CD4-positive, CD25-positive, alpha-beta regulatory T cell (primary cell): ENCODE data around the gene CACNA2D1. TPM values are rescaled to one million over a fixed set of nuclear protein-coding genes. Genes with fewer than 3 reads are reported as not detected.
"Not testable (repeated sequence)": the region's sequence is repeated elsewhere in the genome, so short reads cannot be mapped to it uniquely, and the experiment has no call there.

ENCODE experiments used
- ATAC-seq, 2 donors: fragments of 150-1000 bp; cut with Tn5 transposase; one replicate each; pipeline ENCODE4 v1.10.0; 2021; ENCODE audit warnings: low read depth in 2 of 2, moderate number of reproducible peaks in 2 of 2, moderate library complexity in 1 of 2
- DNase-seq, 3 donors: peaks; one replicate each; pipeline versions ENCODE4 v3.0.0 to v3.0.0-alpha.2; 2012 to 2022; ENCODE audit warnings: mixed read lengths in 1 of 3
- H3K27ac ChIP-seq: one replicate; pipeline ENCODE4 v1.7.0; 2013; ENCODE audit warnings: mild to moderate bottlenecking, low read length; ENCODE audit not compliant: insufficient read depth, poor library complexity, severe bottlenecking
- H3K27me3 ChIP-seq: one replicate; pipeline ENCODE4 v1.7.0; 2013; ENCODE audit warnings: low read length; ENCODE audit not compliant: control insufficient read depth, insufficient read depth
- H3K36me3 ChIP-seq: one replicate; pipeline ENCODE4 v1.7.0; 2013; ENCODE audit warnings: mild to moderate bottlenecking, low read length, moderate library complexity; ENCODE audit not compliant: control insufficient read depth, insufficient read depth
- H3K4me1 ChIP-seq: 2 replicates; pipeline ENCODE4 v1.7.0; 2013; ENCODE audit warnings: mild to moderate bottlenecking, low read length; ENCODE audit not compliant: insufficient read depth, control insufficient read depth, poor library complexity, severe bottlenecking
- H3K4me3 ChIP-seq: one replicate; pipeline ENCODE4 v1.7.0; 2013; ENCODE audit warnings: low read depth, mild to moderate bottlenecking, low read length, moderate library complexity
- H3K9me3 ChIP-seq, 2 experiments: 1 replicate in 1 of 2; 2 replicates in 1 of 2; pipeline ENCODE4 v1.7.0; 2013; ENCODE audit warnings: low read length in 2 of 2, mild to moderate bottlenecking in 1 of 2, moderate library complexity in 1 of 2; ENCODE audit not compliant: control insufficient read depth in 2 of 2
- H3K27ac Mint-ChIP-seq, 3 donors: one replicate each; pipeline ENCODE4 v1.8.0; 2020 to 2022; ENCODE audit warnings: mild to moderate bottlenecking in 3 of 3, mixed read lengths in 3 of 3, moderate library complexity in 2 of 3
- H3K27me3 Mint-ChIP-seq: one replicate; pipeline ENCODE4 v1.8.0; 2022; ENCODE audit warnings: mild to moderate bottlenecking, mixed read lengths
- H3K36me3 Mint-ChIP-seq: one replicate; pipeline ENCODE4 v1.8.0; 2020; ENCODE audit warnings: mixed read lengths
- H3K4me1 Mint-ChIP-seq, 4 donors: one replicate each; pipeline ENCODE4 v1.8.0; 2020 to 2022; ENCODE audit warnings: mixed read lengths in 4 of 4, mild to moderate bottlenecking in 1 of 4
- H3K4me3 Mint-ChIP-seq, 4 donors: one replicate each; pipeline ENCODE4 v1.8.0; 2020 to 2022; ENCODE audit warnings: mild to moderate bottlenecking in 4 of 4, mixed read lengths in 4 of 4, moderate library complexity in 3 of 4
- H3K9me3 Mint-ChIP-seq, 7 donors: one replicate each; pipeline ENCODE4 v1.8.0; 2020 to 2022; ENCODE audit warnings: mixed read lengths in 7 of 7, mild to moderate bottlenecking in 3 of 7, moderate library complexity in 2 of 7
- polyA plus RNA-seq, 4 donors: library from polyadenylated mRNA; unstranded; fragments of 300-500 nt; fragmentation: Illumina TruSeq; gene quantifications; one replicate each; pipeline ENCODE4 v1.2.3, GENCODE V29; 2021
- total RNA-seq: library from RNA; stranded (reverse); gene quantifications from one replicate; pipeline ENCODE4 v1.2.3, GENCODE V29; 2022

The CACNA2D1 gene
- total and polyA plus RNA-seq, 5 donors from 2014 or later = not detected

- ATAC-seq (no peak), DNase-seq (no peak)
- H3K27me3 ChIP-seq = no peaks in the 10 kb centered on the region
- H3K4me3 Mint-ChIP-seq = no peak overlapping the region
- H3K27ac Mint-ChIP-seq = no peak overlapping the region
- no peaks in the 10 kb centered on the region for H3K4me1 ChIP-seq
- H3K36me3 Mint-ChIP-seq = no peaks in the 10 kb centered on the region
- no peak overlapping the region for H3K27ac ChIP-seq
- H3K4me3 ChIP-seq = no peak overlapping the region
- H3K27me3 Mint-ChIP-seq = no peaks in the 10 kb centered on the region
- no peaks in the 10 kb centered on the region for H3K36me3 ChIP-seq
- H3K9me3 Mint-ChIP-seq = peaks cover 0 to 7% (median 2%) of the 10 kb centered on the region in 7 donors
- H3K9me3 ChIP-seq = no peaks in the 10 kb centered on the region
- no peaks in the 10 kb centered on the region for H3K4me1 Mint-ChIP-seq
These were observed 421.9 kb downstream of the CACNA2D1 start for GRCh38 chr7:82021713-82022112.

- H3K27me3 Mint-ChIP-seq = no peaks in the 10 kb centered on the region
- H3K4me3 Mint-ChIP-seq = no peak overlapping the region
- no peak overlapping the region for H3K27ac Mint-ChIP-seq
These were observed 422.5 kb downstream of the CACNA2D1 start for GRCh38 chr7:82021036-82021435.

GRCh38 chr7:82019551-82020475 is 423.8 kb downstream of the CACNA2D1 start:
- Histone ChIP-seq H3K27ac (no peak overlapping the region), H3K9me3 (no peaks in the 10 kb centered on the region), H3K4me3 (no peak overlapping the region), H3K36me3 (no peaks in the 10 kb centered on the region), H3K27me3 (no peaks in the 10 kb centered on the region), H3K4me1 (no peaks in the 10 kb centered on the region)
- no peaks in the 10 kb centered on the region for H3K36me3 Mint-ChIP-seq
- H3K27me3 Mint-ChIP-seq = no peaks in the 10 kb centered on the region
- H3K9me3 Mint-ChIP-seq = peaks cover 0 to 7% (median 0%) of the 10 kb centered on the region in 7 donors
- no peak for DNase-seq
- no peaks in the 10 kb centered on the region for H3K4me1 Mint-ChIP-seq
- H3K27ac Mint-ChIP-seq = no peak overlapping the region
- no peak overlapping the region for H3K4me3 Mint-ChIP-seq
- ATAC-seq = no peak

More at GRCh38 chr7:82021036-82021435, 422.5 kb downstream of the CACNA2D1 start:
- Mint-ChIP-seq H3K9me3 (peaks cover 0 to 7% (median 2%) of the 10 kb centered on the region in 7 donors), H3K36me3 (no peaks in the 10 kb centered on the region), H3K4me1 (no peaks in the 10 kb centered on the region)
- no peak for ATAC-seq
- Histone ChIP-seq H3K4me1 (no peaks in the 10 kb centered on the region), H3K27me3 (no peaks in the 10 kb centered on the region), H3K9me3 (no peaks in the 10 kb centered on the region), H3K36me3 (no peaks in the 10 kb centered on the region), H3K27ac (no peak overlapping the region), H3K4me3 (no peak overlapping the region)
- no peak for DNase-seq

- H3K9me3 Mint-ChIP-seq = peaks cover 0 to 4% (median 0%) of the 10 kb centered on the region in 7 donors
These were observed 425.4 kb downstream of the CACNA2D1 start for GRCh38 chr7:82018226-82018625.

GRCh38 chr7:82017334-82017943 is 426.1 kb downstream of the CACNA2D1 start:
- no peaks in the 10 kb centered on the region for H3K4me1 Mint-ChIP-seq
- ATAC-seq = no peak

More at GRCh38 chr7:82018226-82018625, 425.4 kb downstream of the CACNA2D1 start:
- no peak for ATAC-seq
- Histone ChIP-seq H3K36me3 (no peaks in the 10 kb centered on the region), H3K27me3 (no peaks in the 10 kb centered on the region), H3K4me3 (no peak overlapping the region), H3K9me3 (no peaks in the 10 kb centered on the region), H3K27ac (no peak overlapping the region), H3K4me1 (no peaks in the 10 kb centered on the region)
- H3K27ac Mint-ChIP-seq = no peak overlapping the region
- H3K36me3 Mint-ChIP-seq = no peaks in the 10 kb centered on the region
- H3K27me3 Mint-ChIP-seq = no peaks in the 10 kb centered on the region
- no peak for DNase-seq
- H3K4me1 Mint-ChIP-seq = no peaks in the 10 kb centered on the region
- no peak overlapping the region for H3K4me3 Mint-ChIP-seq

GRCh38 chr7:82015751-82016150 is 427.8 kb downstream of the CACNA2D1 start:
- DNase-seq (no peak), ATAC-seq (no peak)
- Histone ChIP-seq H3K4me1 (no peaks in the 10 kb centered on the region), H3K27me3 (no peaks in the 10 kb centered on the region), H3K27ac (no peak overlapping the region), H3K36me3 (no peaks in the 10 kb centered on the region), H3K9me3 (no peaks in the 10 kb centered on the region), H3K4me3 (no peak overlapping the region)
- peaks cover 0 to 3% (median 0%) of the 10 kb centered on the region in 7 donors for H3K9me3 Mint-ChIP-seq
- no peak overlapping the region for H3K4me3 Mint-ChIP-seq
- H3K27ac Mint-ChIP-seq = no peak overlapping the region
- H3K36me3 Mint-ChIP-seq = no peaks in the 10 kb centered on the region
- no peaks in the 10 kb centered on the region for H3K4me1 Mint-ChIP-seq
- no peaks in the 10 kb centered on the region for H3K27me3 Mint-ChIP-seq

More at GRCh38 chr7:82017334-82017943, 426.1 kb downstream of the CACNA2D1 start:
- no peak for DNase-seq
- H3K27ac Mint-ChIP-seq = no peak overlapping the region
- Histone ChIP-seq H3K4me3 (no peak overlapping the region), H3K36me3 (no peaks in the 10 kb centered on the region), H3K27ac (no peak overlapping the region), H3K27me3 (no peaks in the 10 kb centered on the region), H3K9me3 (no peaks in the 10 kb centered on the region), H3K4me1 (no peaks in the 10 kb centered on the region)
- H3K9me3 Mint-ChIP-seq = peaks cover 0 to 4% (median 0%) of the 10 kb centered on the region in 7 donors
- H3K36me3 Mint-ChIP-seq = no peaks in the 10 kb centered on the region
- H3K4me3 Mint-ChIP-seq = no peak overlapping the region
- H3K27me3 Mint-ChIP-seq = no peaks in the 10 kb centered on the region

GRCh38 chr7:82014574-82014973 is 429.0 kb downstream of the CACNA2D1 start:
- not testable (repeated sequence) for H3K9me3 Mint-ChIP-seq, H3K9me3 ChIP-seq, H3K27me3 Mint-ChIP-seq, H3K4me1 Mint-ChIP-seq, H3K36me3 ChIP-seq, ATAC-seq, H3K27ac Mint-ChIP-seq, H3K27me3 ChIP-seq, H3K4me1 ChIP-seq, H3K4me3 ChIP-seq, H3K27ac ChIP-seq, DNase-seq, H3K36me3 Mint-ChIP-seq, H3K4me3 Mint-ChIP-seq
